ENCODE results near the gene NEGR1. TPM values are rescaled to one million over a fixed set of nuclear protein-coding genes. Genes with fewer than 3 reads are reported as not detected.
A peak's percentile ranks its signal among the peaks of the same experiment; 100 is the strongest.

The NEGR1 gene
- total RNA-seq, 1 donor from 2014 or later, result 8.6 TPM

- Histone ChIP-seq H3K9ac (ENCODE audit: low read length) (no peak overlapping the region), H2AFZ (ENCODE audit: low read depth, low read length) (no peak overlapping the region), H3K4me3 (ENCODE audit: insufficient read depth, low read depth, low read length) (no peak overlapping the region), H3K27me3 (ENCODE audit: insufficient read depth, low read length) (no peaks in the 10 kb centered on the region), H3K9me3 (ENCODE audit: insufficient read depth, low read depth, low read length) (no peaks in the 10 kb centered on the region), H4K20me1 (ENCODE audit: insufficient read depth, low read length) (no peaks in the 10 kb centered on the region), H3K79me2 (ENCODE audit: insufficient read depth, low read length) (no peaks in the 10 kb centered on the region), H3K36me3 (ENCODE audit: insufficient read depth, low read length) (no peaks in the 10 kb centered on the region), H3K4me1 (ENCODE audit: insufficient read depth, low read length) (no peaks in the 10 kb centered on the region), H3K27ac (ENCODE audit: low read depth, low read length) (no peak overlapping the region), H3K4me2 (ENCODE audit: low read length) (no peak overlapping the region)
- no peaks in the 10 kb centered on the region for H3K27me3 Mint-ChIP-seq (ENCODE audit: low read depth, unreplicated experiment)
- no peaks in the 10 kb centered on the region for H3K36me3 Mint-ChIP-seq (ENCODE audit: low read depth, unreplicated experiment)
- TF ChIP-seq EZH2 (IDR thresholded peaks at IDR 0.05; ENCODE audit: insufficient read depth, low read length), result no peak
- no peak for DNase-seq (ENCODE audit: low read depth)
- no peak overlapping the region for H3K27ac Mint-ChIP-seq (ENCODE audit: unreplicated experiment)
- H3K4me1 Mint-ChIP-seq (ENCODE audit: low read depth, unreplicated experiment), result peaks cover 3% of the 10 kb centered on the region
- no peaks in the 10 kb centered on the region for H3K9me3 Mint-ChIP-seq (ENCODE audit: unreplicated experiment)
- no peak overlapping the region for H3K4me3 Mint-ChIP-seq (ENCODE audit: unreplicated experiment)
- FAIRE-seq, result no peak
These were observed 818.3 kb downstream of the NEGR1 start for GRCh38 chr1:71464016-71464415.

GRCh38 chr1:71463144-71463543, 819.2 kb downstream of the NEGR1 start:
- H2AFZ ChIP-seq (ENCODE audit: low read depth, low read length), result no peak overlapping the region
- FAIRE-seq (no peak), DNase-seq (ENCODE audit: low read depth) (peak; percentile 20)
- H3K4me3 ChIP-seq (ENCODE audit: insufficient read depth, low read depth, low read length), result no peak overlapping the region
- no peaks in the 10 kb centered on the region for H3K36me3 Mint-ChIP-seq (ENCODE audit: low read depth, unreplicated experiment)
- TF ChIP-seq CTCF (IDR thresholded peaks at IDR 0.05; ENCODE audit: insufficient read depth, low read depth, low read length) (no peak), EZH2 (IDR thresholded peaks at IDR 0.05; ENCODE audit: insufficient read depth, low read length) (no peak)
- no peak overlapping the region for H3K4me2 ChIP-seq (ENCODE audit: low read length)
- H3K4me1 Mint-ChIP-seq (ENCODE audit: low read depth, unreplicated experiment), result peaks cover 3% of the 10 kb centered on the region
- H3K9ac ChIP-seq (ENCODE audit: low read length), result no peak overlapping the region
- H3K36me3 ChIP-seq (ENCODE audit: insufficient read depth, low read length), result no peaks in the 10 kb centered on the region
- H3K27ac Mint-ChIP-seq (ENCODE audit: unreplicated experiment), result no peak overlapping the region
- H3K9me3 Mint-ChIP-seq (ENCODE audit: unreplicated experiment), result no peaks in the 10 kb centered on the region
- H3K27me3 Mint-ChIP-seq (ENCODE audit: low read depth, unreplicated experiment), result no peaks in the 10 kb centered on the region
- H3K4me1 ChIP-seq (ENCODE audit: insufficient read depth, low read length), result no peaks in the 10 kb centered on the region
- H3K27ac ChIP-seq (ENCODE audit: low read depth, low read length), result no peak overlapping the region
- no peak overlapping the region for H3K4me3 Mint-ChIP-seq (ENCODE audit: unreplicated experiment)
- no peaks in the 10 kb centered on the region for H3K79me2 ChIP-seq (ENCODE audit: insufficient read depth, low read length)
- H3K9me3 ChIP-seq (ENCODE audit: insufficient read depth, low read depth, low read length), result no peaks in the 10 kb centered on the region
- no peaks in the 10 kb centered on the region for H4K20me1 ChIP-seq (ENCODE audit: insufficient read depth, low read length)
- no peaks in the 10 kb centered on the region for H3K27me3 ChIP-seq (ENCODE audit: insufficient read depth, low read length)

GRCh38 chr1:71462247-71462646, 820.1 kb downstream of the NEGR1 start:
- no peaks in the 10 kb centered on the region for H3K36me3 ChIP-seq (ENCODE audit: insufficient read depth, low read length)

More at GRCh38 chr1:71462247-71462646, 820.1 kb downstream of the NEGR1 start:
- Histone ChIP-seq H3K79me2 (ENCODE audit: insufficient read depth, low read length) (no peaks in the 10 kb centered on the region), H3K27me3 (ENCODE audit: insufficient read depth, low read length) (no peaks in the 10 kb centered on the region), H3K9me3 (ENCODE audit: insufficient read depth, low read depth, low read length) (no peaks in the 10 kb centered on the region), H3K4me2 (ENCODE audit: low read length) (no peak overlapping the region), H4K20me1 (ENCODE audit: insufficient read depth, low read length) (no peaks in the 10 kb centered on the region), H2AFZ (ENCODE audit: low read depth, low read length) (no peak overlapping the region), H3K4me3 (ENCODE audit: insufficient read depth, low read depth, low read length) (no peak overlapping the region), H3K27ac (ENCODE audit: low read depth, low read length) (no peak overlapping the region), H3K9ac (ENCODE audit: low read length) (no peak overlapping the region), H3K4me1 (ENCODE audit: insufficient read depth, low read length) (no peaks in the 10 kb centered on the region)
- DNase-seq (ENCODE audit: low read depth), result no peak
- FAIRE-seq, result no peak
- no peak for TF ChIP-seq EZH2 (IDR thresholded peaks at IDR 0.05; ENCODE audit: insufficient read depth, low read length)
- H3K4me1 Mint-ChIP-seq (ENCODE audit: low read depth, unreplicated experiment), result peaks cover 3% of the 10 kb centered on the region
- H3K36me3 Mint-ChIP-seq (ENCODE audit: low read depth, unreplicated experiment), result no peaks in the 10 kb centered on the region
- H3K27ac Mint-ChIP-seq (ENCODE audit: unreplicated experiment), result no peak overlapping the region
- H3K9me3 Mint-ChIP-seq (ENCODE audit: unreplicated experiment), result no peaks in the 10 kb centered on the region
- H3K27me3 Mint-ChIP-seq (ENCODE audit: low read depth, unreplicated experiment), result no peaks in the 10 kb centered on the region
- H3K4me3 Mint-ChIP-seq (ENCODE audit: unreplicated experiment), result no peak overlapping the region
